GM18873 (cell line): ENCODE data around the gene KRT72.

Experiments
- ATAC-seq: cut with Tn5 transposase; IDR thresholded peaks from one replicate; pipeline ENCODE4 v1.9.1; 2021; ENCODE audit warnings: mild to moderate bottlenecking, moderate library complexity, moderate number of reproducible peaks; ENCODE audit not compliant: unreplicated experiment, low FRiP score

The KRT72 gene

DNA sequence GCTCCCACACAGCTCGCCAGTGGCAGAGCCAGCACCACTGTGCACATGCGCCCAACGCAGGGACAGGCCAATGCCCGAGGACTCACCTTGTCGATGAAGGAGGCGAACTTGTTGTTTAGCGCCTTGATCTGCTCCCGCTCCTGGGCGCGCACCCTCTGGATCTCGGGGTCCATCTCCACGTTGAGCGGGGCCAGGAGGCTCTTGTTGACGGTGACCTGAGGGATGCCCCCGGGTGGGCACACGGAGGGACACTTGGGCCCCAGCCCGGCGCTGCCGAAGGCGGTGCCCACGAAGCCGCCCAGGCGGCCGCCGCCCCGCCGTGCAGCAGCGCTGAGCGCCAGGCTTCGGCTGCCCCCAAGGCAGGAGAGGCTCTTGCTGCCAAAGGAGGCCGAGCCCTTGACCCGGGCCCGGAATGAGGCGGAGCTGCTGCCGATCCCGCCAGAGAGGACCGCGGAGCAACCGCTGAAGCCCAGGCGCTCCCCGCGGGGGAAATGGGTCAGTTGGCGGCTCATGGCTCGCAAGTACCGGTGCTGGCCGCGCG lies at the start of gene KRT72:
TSS of gene KRT72 (minus strand) at position 523 of the 541 bp plus-strand sequence. CDS start at position 512, 11 bp downstream.
- ATAC-seq, result no peak

DNA sequence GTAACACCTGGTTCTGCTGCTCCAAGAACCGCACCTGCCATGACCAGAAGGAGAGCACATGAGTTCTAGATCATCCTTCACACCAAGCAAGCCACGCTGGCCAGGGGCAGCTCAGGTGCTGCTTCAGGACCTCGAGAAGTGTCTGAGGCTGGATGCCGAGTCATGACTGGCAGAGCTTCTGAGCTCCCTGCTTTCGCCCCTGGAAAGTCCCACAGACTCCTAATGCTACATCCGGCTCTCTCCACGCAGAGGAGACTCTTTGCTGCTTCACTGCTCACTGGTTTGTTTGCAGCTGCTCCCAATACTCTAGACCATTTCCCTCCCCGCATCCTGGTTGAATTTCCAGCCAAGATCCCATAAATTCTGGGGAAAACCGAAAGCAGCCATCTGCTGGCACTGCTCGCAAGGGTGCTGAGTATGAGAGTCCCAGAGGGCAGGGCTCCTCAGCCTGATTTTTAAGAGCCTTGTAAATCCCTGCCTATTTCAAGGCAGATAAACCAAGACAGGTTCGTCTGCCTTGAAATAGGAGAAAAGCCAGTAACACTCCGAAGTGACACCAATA lies 49.3 kb upstream of the KRT72 start:
- ATAC-seq, result no peak

DNA sequence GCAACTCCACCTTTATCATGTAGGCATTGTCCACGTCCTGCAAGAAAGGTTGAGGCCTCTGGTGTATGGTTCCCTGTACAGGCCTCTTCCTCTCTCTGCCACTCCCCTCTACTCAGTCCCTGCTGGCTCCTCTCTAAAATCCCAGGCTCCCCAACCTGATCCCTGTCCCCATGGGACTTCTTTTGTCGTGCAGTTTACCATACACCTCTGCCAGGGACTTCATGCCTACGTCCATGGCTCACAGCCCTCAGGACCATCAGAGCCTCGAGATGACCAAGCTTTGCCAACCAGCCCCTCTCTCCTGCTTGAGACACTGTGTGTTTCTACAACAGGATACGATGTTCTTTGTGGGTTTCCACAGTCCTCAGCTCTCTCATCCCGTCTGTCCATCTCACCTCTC lies 47.8 kb upstream of the KRT72 start:
- ATAC-seq, result no peak

DNA sequence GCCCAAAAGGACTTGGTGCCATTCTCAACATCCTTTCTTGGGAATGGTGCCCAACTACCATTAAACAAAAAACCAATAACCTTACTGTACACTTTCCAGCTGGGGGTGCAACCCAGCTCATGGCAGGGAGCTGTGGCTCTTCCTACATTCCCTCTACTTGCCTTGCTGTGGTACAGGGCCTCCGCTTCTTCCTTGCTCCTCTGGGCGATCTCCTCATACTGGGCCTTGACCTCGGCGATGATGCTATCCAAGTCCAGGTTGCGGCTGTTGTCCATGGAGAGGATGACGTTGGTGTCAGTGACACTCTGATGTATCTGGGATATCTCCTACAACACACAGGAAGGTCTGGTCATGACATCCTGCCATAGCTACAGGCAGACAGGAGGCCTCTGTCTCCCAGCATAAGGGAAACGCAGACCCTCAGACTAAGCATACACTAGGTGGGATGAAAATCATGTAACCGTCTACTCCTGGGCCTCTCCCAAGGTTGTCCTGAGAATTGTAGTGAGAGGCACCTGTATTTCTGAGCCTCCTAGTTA lies 46.8 kb upstream of the KRT72 start:
- ATAC-seq, result no peak

DNA sequence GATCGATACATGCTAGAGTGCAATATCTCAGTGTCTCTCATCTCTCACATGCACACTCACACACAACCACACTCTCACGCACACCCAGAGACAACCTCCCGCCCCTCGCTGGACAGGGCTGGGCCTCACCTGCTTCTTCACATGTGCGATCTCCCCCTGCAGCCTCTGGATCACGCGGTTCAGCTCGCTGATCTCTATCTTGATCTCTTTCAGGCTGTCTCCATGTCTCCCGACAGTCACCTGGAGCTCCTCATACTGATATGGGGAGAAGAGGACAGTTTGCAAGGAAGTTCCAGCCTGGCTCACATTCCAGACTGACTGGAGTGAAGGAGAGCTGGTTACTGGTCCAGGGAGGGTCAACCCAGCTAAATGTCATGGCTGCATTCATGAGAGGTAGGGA lies 46.3 kb upstream of the KRT72 start:
- ATAC-seq, result no peak

DNA sequence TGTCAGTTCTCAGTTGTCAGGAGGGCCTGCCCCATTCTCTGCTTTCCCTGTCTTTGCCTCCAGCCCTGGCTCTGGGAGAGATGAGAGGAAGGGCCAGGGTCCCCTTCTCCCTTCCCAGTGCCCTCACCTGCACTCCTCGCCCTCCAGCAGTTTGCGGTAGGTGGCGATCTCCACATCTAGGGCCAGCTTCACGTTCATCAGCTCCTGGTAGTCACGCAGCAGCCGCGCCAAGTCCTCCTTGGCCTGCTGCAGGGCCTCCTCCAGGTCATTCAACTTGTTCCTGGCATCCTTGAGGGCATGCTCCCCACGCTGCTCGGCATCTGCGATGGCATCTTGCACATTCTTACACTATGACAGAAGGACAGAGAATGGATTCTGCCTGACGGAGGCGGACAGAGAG lies 45.4 kb upstream of the KRT72 start:
- no peak for ATAC-seq

DNA sequence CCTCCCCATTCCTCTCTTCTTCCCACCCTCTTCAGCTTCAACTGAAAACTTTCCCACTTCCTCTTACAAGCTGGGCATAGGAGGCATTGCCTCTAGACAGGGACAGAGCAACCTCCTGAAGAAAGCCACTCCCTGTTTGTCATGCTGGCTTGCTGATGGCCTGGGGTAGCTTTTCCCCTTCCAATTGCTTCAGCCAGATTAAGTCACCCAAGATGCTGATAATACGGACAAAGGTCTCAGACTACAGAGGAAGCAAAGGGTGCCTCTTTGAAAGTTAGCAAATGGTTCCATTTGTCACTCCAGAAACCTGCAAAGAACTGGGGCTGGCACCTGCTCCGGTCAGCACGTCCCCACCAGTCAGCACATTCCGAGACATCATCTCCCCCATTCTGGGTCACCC lies 44.7 kb upstream of the KRT72 start:
- no peak for ATAC-seq

DNA sequence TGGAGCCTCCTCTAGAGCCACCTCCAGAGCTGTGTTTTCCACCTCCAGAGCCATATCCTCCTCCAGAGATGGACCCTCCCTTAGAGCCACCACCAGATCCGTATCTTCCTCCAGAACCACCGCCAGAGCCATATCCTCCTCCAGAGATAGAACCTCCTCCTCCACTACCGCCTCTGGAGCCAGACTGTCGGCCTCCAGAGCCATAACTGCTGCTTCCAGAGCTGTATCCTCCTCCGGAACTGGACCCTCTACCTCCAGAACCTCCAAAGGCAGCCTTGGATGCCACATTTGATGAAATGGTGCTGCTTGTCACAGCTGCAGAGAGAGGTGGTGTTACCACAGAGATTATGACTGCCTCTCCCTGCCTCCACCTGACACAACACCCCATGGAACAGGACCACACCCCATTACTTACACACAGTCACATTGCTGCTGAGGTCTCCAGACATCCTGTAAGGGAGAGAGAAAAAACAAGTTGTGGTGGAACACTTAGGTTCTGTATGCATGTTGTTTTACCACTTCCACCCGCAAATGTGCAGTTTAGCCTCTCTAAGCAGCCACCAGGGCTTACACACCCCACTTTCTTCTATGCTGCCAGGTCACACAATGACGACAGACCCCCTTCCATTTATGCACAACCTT lies 44.0 kb upstream of the KRT72 start:
- ATAC-seq, result no peak

DNA sequence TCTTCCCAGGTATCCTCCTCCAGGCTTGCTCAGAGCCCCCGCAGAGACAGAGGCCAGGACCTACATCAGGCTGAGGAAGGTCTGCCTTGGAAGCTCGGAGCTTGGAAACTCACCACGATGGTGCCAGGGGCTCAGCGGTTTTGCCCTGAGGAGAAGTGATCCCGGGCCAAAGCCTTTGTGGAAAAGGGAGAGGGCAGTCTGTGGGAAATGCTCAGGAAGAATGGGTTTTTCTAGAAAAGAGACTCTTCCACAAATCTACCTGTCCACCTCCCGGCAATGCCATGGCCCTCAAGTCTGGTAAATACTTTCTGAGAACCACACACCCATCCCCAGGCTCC lies 42.8 kb upstream of the KRT72 start:
- no peak for ATAC-seq

DNA sequence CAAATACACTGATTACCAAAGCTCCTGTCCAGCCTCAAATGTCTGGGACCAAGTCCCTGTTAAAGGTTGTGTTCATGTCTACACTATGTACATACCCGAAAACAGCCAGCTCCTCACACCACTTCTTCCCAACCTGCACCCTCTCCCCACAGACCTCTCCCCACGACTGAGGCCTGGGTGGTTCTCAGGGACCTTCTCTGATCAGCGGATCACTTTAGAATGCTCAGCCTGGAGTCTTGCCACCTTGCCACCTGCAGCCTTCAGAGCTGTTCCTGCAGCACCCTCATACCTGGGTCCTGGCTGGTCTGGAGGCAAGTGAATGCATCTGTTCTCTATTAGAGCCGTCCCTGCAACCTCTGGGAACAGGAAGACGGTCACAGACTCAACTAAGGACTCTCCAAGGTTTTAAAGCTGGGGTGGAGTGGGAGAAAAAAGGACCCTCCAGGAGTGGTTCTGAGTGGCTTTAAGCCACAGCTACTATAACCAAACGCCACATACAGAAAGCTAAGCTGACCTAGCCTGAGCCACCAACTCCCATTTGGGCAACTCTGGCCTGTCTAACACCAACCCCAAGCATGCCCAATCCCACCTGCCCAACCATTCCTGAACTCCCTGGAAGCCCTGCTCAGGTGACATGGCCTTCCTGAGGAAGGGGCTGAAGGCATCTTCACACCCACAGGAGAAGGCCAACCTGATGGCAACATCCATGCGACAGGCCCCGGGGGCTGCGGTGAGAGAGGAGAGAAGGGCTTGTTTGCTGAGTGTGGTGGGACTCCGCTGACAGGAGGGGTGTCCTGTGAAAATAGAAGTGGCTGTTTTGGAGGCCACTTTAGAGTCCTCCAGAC lies 42.2 kb upstream of the KRT72 start:
- ATAC-seq, result no peak

DNA sequence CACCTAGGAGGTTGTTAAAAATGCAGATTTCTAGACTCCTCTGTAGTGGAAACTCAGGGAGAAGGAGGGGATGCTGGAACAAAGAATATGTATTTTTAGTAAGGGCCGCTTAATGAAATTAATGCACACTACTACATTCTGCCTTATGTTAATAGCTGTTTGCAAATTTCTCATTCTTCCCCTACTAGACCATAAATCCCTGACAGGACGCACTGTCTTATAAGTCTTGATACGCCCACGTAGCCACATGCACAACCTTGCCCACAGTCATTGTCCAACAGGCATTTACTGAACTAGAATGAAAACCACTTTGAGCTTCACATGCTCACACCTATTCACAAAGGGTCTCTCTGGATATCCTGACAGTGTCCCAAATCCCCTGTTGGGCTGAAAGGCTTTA lies 40.2 kb upstream of the KRT72 start:
- ATAC-seq, result no peak

DNA sequence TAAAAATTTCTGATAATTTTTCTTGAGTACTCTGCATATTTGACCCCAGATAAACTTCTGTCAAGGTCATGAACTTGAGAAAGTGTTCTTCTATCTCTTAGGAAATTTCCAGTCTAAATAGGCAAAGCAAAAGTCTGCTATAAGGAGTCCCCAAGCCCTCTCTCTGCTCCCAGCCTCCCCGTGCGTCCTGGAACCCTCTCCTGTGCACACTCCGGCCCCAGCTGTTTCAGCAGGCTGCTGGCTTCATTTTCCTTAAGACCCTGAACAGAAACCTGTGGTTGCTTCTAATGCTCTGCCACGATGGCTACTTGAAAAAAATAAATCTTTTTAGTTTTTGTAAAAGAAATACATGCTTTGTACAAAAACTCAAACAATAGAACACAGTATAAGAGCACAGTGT lies 36.0 kb upstream of the KRT72 start:
- no peak for ATAC-seq

DNA sequence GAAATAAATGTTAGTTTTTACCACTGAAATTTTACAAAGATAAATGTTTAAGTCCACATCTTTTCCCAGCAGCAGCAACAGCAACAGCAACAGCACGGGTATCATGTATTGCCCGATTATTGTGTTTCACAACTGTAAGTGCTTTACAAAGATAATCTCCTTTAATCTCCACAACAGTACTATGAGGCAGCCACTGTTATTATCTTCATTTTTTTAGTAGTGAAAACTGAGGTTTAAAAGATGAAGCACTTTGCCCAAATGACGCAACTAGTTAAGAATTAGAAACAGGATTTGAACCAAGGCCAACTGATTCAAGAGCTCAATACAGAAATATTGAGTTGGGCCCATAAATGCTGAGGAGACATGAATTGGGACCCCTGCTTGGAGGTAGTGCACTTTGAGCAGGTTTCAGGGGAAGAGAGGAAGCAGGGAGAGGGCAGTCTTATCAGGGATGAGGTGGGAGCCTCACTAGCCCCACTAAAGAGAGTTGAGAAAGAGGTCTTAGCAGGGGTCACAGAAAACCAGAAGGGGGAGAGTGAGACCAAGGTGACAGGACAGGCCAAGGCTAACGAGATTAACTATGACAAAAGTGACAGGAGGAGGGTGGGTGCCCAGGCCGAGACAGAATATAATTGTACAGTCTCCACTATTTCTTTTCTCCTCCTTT lies 35.5 kb upstream of the KRT72 start:
- ATAC-seq, result no peak

DNA sequence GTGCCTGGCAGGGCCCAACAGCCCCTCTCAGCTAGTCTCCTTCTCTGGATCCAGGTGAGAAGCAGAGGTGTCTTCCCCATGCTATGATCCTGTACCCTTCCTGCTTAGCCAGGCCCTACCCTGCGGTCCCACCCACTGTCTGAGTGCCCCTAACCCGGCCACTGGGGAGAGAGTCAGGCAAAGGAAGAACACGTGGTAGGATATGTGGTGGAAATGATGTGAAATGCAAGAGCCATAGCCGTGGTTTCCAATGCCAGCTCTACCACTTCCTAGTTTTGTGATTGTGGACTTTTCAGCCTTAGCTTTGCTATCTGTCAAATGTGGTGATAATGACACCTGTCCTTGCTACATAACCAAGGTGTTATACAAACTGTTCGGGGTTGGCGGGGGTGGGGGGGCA lies 34.9 kb upstream of the KRT72 start:
- ATAC-seq, result no peak

DNA sequence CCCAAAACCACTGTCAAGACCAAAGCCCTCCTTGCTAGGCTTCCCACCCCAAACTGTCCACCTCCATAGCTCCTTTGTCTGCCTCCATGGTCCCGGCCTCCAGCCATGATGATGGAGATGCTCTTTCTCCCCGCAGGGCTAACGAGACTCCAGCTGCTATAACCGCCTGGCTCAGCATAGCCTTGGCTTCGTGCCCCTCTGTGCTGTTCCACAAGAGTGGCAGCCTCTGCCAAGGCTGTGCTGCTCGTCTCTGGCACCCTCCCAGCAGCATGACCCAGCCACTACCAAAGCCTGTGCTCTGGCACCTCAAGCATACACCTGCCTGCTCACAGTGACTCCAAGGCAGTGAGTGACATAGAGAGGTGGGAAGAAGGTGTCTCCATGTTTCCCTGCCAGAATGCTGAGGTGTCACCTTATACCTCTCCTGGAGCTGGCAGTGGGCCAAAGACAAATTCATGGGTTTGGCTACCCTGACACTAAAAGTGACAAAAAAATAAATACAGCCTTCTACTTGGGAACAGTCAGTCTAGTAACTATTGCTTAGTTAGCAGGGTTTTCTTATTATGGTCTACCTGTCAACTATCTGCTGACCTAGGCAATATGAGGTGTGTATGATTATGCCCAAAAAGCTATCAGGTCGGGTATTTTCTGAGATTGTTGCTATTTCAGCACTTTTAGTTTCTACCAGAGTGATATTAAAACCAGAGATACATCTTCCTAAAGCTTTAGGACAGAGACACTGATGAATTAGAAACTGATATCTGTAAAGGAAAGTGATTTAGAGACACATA lies 33.2 kb upstream of the KRT72 start:
- ATAC-seq, result no peak

DNA sequence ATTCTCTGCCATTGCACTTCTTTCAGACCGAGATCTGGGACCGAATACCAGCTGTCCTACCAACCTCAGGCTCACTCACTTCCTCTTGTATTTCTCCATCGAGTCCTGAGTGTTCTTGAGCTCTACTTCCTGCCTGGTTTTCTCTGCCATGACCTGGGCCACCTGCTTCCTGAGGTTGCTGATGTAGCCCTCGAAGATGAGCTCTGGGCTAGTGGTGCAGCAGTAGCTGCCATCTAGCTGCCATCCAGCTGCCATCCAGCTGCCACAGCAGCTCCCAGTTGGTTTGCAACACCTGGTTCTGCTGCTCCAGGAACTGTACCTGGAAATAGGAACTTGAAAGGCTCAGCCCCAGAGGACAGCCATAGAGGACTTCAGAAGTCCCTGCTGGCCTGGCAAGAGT lies 32.1 kb upstream of the KRT72 start:
- no peak for ATAC-seq

DNA sequence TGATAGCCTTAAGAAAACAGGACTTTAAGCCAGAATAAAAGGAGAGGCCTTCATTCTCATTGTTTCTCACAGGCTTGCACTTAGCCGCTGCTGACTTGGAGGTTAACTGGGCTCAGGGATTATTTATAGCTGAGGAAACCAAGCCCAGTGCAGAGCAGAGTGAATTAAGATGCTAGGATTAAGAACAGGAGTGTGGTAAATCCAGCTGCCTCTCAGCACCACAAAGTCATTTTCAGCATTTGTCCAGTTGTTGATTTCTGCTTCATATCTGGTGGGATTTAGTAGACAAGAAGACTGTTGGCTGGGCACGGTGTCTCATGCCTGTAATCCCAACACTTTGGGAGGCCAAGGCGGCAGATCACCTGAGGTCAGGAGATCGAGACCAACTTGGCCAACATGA lies 31.4 kb upstream of the KRT72 start:
- no peak for ATAC-seq

DNA sequence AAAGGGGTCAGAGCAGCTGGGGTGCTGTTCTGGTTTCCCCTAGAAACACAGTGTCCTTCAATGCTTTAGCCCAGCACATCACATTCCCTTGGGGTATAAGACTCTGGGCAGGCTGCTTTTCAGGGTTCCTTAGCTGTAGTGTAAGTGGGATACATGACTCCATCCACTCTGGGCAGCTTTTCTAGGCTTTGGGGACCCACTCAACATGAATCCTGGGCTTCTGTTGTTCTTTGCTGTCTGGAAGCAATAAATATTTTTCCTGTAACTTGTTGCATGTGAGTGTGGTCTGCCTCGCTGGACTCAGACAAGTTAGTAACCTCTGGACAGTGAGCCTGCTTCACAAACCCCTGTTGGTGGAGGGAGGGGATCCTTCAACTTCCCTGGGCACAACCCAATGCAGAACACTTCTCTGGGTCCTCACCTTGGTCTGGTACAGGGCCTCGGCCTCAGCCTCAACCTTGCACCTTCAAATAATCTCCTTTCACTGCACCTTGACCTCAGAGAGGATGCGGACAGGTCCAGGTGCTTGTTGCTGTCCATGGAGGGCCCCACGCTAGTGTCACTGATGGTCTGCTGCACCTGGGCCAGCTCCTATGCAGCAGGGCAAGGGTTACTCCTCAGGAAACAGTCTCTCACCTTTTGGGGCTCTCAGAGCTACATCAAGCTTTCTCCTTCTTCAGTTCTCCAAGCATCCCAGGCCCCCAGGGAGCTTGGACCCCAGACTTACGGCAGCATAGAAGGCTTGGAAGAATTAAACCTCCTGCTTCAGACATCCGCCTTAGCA lies 30.6 kb upstream of the KRT72 start:
- ATAC-seq, result no peak

DNA sequence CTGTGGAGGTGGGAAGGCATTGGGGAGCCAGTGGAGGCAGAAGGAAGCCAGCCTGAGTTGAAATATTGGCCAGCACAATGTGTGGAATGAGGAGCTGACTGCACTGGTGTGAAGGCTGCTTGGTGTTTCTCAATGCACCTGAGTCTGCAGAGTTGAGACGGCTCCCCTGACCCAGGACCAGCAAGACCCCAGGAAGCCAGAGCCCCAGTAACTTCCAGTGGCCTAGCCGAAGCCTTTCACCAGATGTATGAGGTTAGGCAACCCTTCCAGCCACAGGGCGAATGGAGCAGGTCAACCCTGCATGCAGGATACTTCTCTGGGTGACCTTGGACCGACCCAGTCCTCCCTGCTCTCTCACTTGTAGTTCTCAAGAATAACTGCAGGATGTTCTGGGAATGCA lies 30.0 kb upstream of the KRT72 start:
- ATAC-seq, result no peak
